VCaP (cell line): ENCODE results near the gene CADM1.
A peak's percentile ranks its signal among the peaks of the same experiment; 100 is the strongest.

ENCODE experiments used
- H3K27ac ChIP-seq: fragments of 450-650 bp; 2 replicates; pipeline ENCODE4 v1.5.1; 2017
- CTCF ChIP-seq: fragments of 450-650 bp; conservative IDR thresholded peaks from 2 replicates; pipeline ENCODE4 v1.5.1; 2017; ENCODE audit warnings: mild to moderate bottlenecking, moderate library complexity

CADM1 gene

GRCh38 chr11:115506954-115507675, 2.9 kb upstream of the CADM1 start:
- no peak for TF ChIP-seq CTCF

GRCh38 chr11:115505175-115505574, 960 bp upstream of the CADM1 start:
- H3K27ac ChIP-seq, result peak overlapping the region; percentile 93

More at GRCh38 chr11:115506954-115507675, 2.9 kb upstream of the CADM1 start:
- H3K27ac ChIP-seq, result no peak overlapping the region

GRCh38 chr11:115503886-115504275, 334 bp downstream of the CADM1 start:
- H3K27ac ChIP-seq, result peak overlapping the region; percentile 93
- no peak for TF ChIP-seq CTCF

More at GRCh38 chr11:115505175-115505574, 960 bp upstream of the CADM1 start:
- no peak; the same call in 1 of the 2 replicates for TF ChIP-seq CTCF

- peak; percentile 74 for TF ChIP-seq CTCF
- H3K27ac ChIP-seq, result peak overlapping the region; percentile 93
Observed at GRCh38 chr11:115503083-115503885, 931 bp downstream of the CADM1 start.

- no peak for TF ChIP-seq CTCF
- H3K27ac ChIP-seq, result peak overlapping the region; percentile 93
Observed at GRCh38 chr11:115502636-115503082, 1.6 kb downstream of the CADM1 start.

GRCh38 chr11:115501893-115502589, 2.2 kb downstream of the CADM1 start:
- no peak for TF ChIP-seq CTCF
- peak overlapping the region; percentile 93 for H3K27ac ChIP-seq

- no peak for TF ChIP-seq CTCF
- peak overlapping the region; percentile 93 for H3K27ac ChIP-seq
Observed at GRCh38 chr11:115501502-115501892, 2.7 kb downstream of the CADM1 start.
